ENCODE results near the gene MAP2K3.
A peak's percentile ranks its signal among the peaks of the same experiment; 100 is the strongest.
"Not testable (repeated sequence)": the region's sequence is repeated elsewhere in the genome, so short reads cannot be mapped to it uniquely, and the experiment has no call there.

Gene MAP2K3

DNA sequence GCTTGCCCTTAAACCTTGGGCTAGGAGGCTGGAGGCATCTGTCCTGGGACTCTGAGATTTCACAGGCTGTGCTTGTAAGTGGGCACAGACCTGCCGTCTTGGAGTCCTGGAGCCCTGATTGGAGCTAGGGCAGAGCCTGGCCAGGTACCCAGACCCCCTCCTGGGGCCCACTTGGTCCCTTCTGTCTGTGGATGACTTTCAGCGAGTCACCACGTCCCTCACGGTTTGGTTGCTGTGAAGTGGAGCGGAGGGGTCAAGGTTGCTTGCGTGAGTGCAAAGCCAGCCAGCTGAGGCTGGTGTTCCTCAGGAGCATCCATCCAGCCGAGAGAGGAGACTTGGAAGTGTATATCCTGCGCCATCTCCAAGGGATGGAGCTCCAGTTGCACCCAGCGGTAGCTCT, 36.5 kb downstream of the MAP2K3 start:
- H3K27me3 ChIP-seq (ENCODE audit: insufficient read depth, low read length); H3K79me2 ChIP-seq (ENCODE audit: control insufficient read depth, insufficient read depth, low read length, unreplicated experiment); H3K4me1 ChIP-seq (ENCODE audit: control insufficient read depth, insufficient read depth, low read length, unreplicated experiment); H3K27ac ChIP-seq (ENCODE audit: low read depth, low read length); H2AFZ ChIP-seq (ENCODE audit: low read length, unreplicated experiment); H3K36me3 ChIP-seq (ENCODE audit: insufficient read depth, low read length); H3K4me3 ChIP-seq (ENCODE audit: low read depth, low read length): not testable (repeated sequence)

DNA sequence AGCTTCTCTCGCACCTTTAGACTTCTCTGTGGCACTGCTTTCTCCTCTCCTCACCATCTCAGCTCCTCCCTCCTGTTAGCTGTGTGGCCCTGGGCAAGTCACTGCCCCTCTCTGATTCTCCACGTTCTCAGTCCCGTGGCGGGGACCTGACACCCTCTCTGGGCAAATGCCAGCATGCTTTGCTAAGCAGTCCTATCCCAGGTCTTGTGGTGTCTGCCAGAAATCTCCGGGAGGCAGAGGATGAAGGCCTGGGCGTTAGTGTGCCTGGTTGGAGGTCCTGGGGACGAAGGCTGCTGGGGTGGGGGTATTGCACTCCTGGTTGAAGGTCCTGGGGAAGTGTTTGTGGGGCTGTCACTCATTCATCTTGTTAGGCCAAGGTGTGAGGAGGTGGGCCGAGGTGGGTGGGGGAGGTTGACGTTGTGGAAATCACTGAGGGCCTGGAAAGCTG, 37.3 kb downstream of the MAP2K3 start:
- not testable (repeated sequence) for H3K27me3 ChIP-seq (ENCODE audit: insufficient read depth, low read length)

DNA sequence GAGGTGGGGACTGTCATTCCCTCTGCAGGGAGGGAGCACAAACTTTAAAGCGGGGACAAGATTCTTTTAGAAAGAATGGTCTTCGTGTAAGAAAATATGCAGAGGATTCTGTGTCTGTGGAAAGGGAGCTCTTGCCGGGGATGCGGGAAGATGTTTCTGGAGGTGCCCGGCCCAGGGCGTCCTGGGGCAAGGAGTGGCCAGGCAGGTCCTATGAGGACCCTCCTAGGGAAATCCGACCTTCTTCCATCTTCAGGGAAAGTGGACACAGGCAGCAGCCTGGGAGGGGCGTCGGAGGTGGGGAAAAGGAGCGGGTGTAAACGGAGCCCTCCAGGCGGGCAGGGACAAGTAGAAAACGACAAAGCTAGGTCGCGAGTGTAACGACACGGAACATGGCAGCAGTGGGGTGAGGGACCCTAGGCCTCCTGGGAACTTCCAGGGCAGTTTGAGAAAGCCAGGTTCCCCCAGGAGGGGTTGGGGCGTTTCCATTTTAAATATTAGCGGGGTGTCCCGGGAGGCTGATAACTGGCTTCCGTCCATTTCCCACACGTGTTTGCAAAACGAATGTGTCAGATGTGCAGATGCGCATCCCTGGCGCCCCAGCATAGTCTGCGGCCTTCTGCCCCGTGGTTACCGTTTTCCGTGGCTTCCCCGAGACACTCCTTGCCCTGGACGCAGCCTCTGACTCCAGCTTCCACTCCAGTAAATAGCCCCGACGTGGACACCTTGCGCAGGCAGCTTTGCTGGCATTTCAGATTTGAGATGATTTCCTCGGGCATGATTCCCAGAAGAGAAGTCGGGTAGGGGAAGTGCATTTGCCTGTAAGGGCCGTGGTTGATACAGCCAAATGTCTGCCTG, 39.0 kb downstream of the MAP2K3 start:
- not testable (repeated sequence) for H3K36me3 ChIP-seq (ENCODE audit: insufficient read depth, low read length); H3K79me2 ChIP-seq (ENCODE audit: control insufficient read depth, insufficient read depth, low read length, unreplicated experiment); H3K4me1 ChIP-seq (ENCODE audit: control insufficient read depth, insufficient read depth, low read length, unreplicated experiment); H3K27me3 ChIP-seq (ENCODE audit: insufficient read depth, low read length); H3K27ac ChIP-seq (ENCODE audit: low read depth, low read length)
- H2AFZ ChIP-seq (ENCODE audit: low read length, unreplicated experiment) = peak overlapping the region; percentile 38
- H3K4me3 ChIP-seq (ENCODE audit: low read depth, low read length) = peak overlapping the region; percentile 87

More for the DNA sequence above, 37.3 kb downstream of the MAP2K3 start:
- H3K79me2 ChIP-seq (ENCODE audit: control insufficient read depth, insufficient read depth, low read length, unreplicated experiment); H3K36me3 ChIP-seq (ENCODE audit: insufficient read depth, low read length); H2AFZ ChIP-seq (ENCODE audit: low read length, unreplicated experiment); H3K27ac ChIP-seq (ENCODE audit: low read depth, low read length); H3K4me3 ChIP-seq (ENCODE audit: low read depth, low read length); H3K4me1 ChIP-seq (ENCODE audit: control insufficient read depth, insufficient read depth, low read length, unreplicated experiment): not testable (repeated sequence)

- H3K4me1 ChIP-seq (ENCODE audit: control insufficient read depth, insufficient read depth, low read length, unreplicated experiment); H3K79me2 ChIP-seq (ENCODE audit: control insufficient read depth, insufficient read depth, low read length, unreplicated experiment); H3K4me3 ChIP-seq (ENCODE audit: low read depth, low read length); H3K27me3 ChIP-seq (ENCODE audit: insufficient read depth, low read length); H3K27ac ChIP-seq (ENCODE audit: low read depth, low read length); H2AFZ ChIP-seq (ENCODE audit: low read length, unreplicated experiment); H3K36me3 ChIP-seq (ENCODE audit: insufficient read depth, low read length): not testable (repeated sequence)
These were observed 40.2 kb downstream of the MAP2K3 start for GRCh38 chr17:21324741-21325140.

DNA sequence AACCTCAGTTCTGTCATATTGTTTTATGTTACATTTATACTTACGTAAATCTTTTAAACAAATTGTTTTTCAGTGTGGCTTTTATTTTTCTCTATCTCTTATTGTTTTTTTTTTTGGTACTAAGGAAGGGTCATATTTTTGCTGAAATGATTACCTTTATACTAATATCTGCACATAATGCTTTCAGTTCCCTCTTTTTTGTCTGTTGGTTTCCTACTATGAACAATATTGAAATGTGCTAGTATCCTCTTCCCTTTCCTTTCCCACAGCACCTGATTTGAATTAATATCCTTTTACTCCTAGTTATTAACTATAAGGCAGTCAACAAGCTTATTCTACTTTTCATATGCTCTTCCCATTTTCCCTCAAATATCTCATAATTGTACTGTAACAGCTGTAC, 43.4 kb downstream of the MAP2K3 start:
- H3K36me3 ChIP-seq (ENCODE audit: insufficient read depth, low read length); H3K27ac ChIP-seq (ENCODE audit: low read depth, low read length); H3K4me3 ChIP-seq (ENCODE audit: low read depth, low read length); H2AFZ ChIP-seq (ENCODE audit: low read length, unreplicated experiment); H3K79me2 ChIP-seq (ENCODE audit: control insufficient read depth, insufficient read depth, low read length, unreplicated experiment); H3K4me1 ChIP-seq (ENCODE audit: control insufficient read depth, insufficient read depth, low read length, unreplicated experiment): not testable (repeated sequence)
- H3K27me3 ChIP-seq (ENCODE audit: insufficient read depth, low read length) = peaks cover 11% of the 10 kb centered on the region; the same call in 1 of the 2 replicates

DNA sequence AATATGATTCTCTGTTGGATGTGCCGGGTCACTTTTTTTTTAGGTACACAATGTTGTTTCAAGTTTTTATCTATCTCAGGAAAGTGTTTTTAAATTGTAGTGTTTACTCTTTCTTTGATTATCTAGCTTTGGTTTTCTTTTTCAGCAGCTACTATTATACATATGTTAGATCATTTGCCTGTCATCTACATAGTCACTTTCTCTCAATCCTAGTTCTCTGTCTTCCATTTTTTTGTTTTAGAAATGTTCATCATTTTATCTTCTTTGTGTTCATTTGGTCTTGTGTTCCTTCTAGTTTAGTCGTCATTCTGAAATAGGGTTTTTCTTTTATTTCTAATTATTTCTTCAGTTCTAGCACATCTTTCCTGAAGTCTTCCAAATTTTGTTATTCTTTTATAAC, 44.3 kb downstream of the MAP2K3 start:
- not testable (repeated sequence) for H3K36me3 ChIP-seq (ENCODE audit: insufficient read depth, low read length); H3K4me1 ChIP-seq (ENCODE audit: control insufficient read depth, insufficient read depth, low read length, unreplicated experiment); H2AFZ ChIP-seq (ENCODE audit: low read length, unreplicated experiment); H3K4me3 ChIP-seq (ENCODE audit: low read depth, low read length); H3K27ac ChIP-seq (ENCODE audit: low read depth, low read length); H3K79me2 ChIP-seq (ENCODE audit: control insufficient read depth, insufficient read depth, low read length, unreplicated experiment)
- H3K27me3 ChIP-seq (ENCODE audit: insufficient read depth, low read length) = peaks cover 11% of the 10 kb centered on the region; the same call in 1 of the 2 replicates

- Histone ChIP-seq H3K36me3 (ENCODE audit: insufficient read depth, low read length) (no peaks in the 10 kb centered on the region), H3K27ac (ENCODE audit: low read depth, low read length) (no peak overlapping the region), H3K4me1 (ENCODE audit: control insufficient read depth, insufficient read depth, low read length, unreplicated experiment) (no peaks in the 10 kb centered on the region), H3K4me3 (ENCODE audit: low read depth, low read length) (no peak overlapping the region), H3K79me2 (ENCODE audit: control insufficient read depth, insufficient read depth, low read length, unreplicated experiment) (no peaks in the 10 kb centered on the region), H3K27me3 (ENCODE audit: insufficient read depth, low read length) (peaks cover 8% of the 10 kb centered on the region; the same call in 1 of the 2 replicates), H2AFZ (ENCODE audit: low read length, unreplicated experiment) (no peak overlapping the region)
These were observed 46.1 kb downstream of the MAP2K3 start for GRCh38 chr17:21330436-21331160.

DNA sequence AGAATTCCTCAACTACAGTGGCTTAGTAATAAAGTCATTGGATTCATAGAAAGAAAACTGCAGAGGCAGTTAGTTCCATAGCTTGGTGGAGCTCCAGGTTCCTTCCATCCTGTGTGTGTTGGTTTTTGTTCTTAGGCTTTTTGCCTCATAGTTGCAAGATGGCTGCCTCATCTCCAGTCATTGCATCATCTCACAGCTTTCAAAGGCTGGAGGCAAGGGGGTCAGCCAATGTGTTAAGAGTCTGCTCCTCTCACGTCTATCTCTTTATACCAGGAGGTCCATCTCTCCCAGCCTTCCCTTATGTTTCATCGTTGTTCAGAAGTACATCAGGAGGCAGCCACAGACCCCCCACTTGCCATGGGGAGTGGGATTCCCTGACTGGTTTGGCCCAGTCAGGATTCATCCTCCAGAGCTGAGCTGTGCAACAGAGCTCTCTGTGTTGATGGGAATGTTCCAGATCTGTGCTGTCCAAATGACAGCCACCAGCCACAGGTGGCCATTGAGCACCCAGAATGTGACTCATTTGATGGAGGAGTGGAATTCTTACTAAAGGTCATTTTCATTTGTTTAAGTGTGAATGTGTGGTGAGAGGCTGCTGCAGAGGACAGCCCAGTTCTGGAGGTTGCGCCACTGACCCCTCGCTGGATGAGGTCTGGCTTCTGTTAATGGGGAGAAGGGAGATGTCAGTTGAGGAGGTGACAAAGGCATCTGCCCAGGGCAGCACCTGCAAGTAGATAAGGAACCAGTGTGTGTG, 52.2 kb downstream of the MAP2K3 start:
- not testable (repeated sequence) for H3K4me3 ChIP-seq (ENCODE audit: low read depth, low read length); H3K36me3 ChIP-seq (ENCODE audit: insufficient read depth, low read length); H2AFZ ChIP-seq (ENCODE audit: low read length, unreplicated experiment); H3K4me1 ChIP-seq (ENCODE audit: control insufficient read depth, insufficient read depth, low read length, unreplicated experiment); H3K27ac ChIP-seq (ENCODE audit: low read depth, low read length); H3K79me2 ChIP-seq (ENCODE audit: control insufficient read depth, insufficient read depth, low read length, unreplicated experiment); H3K27me3 ChIP-seq (ENCODE audit: insufficient read depth, low read length)

- not testable (repeated sequence) for H3K36me3 ChIP-seq (ENCODE audit: insufficient read depth, low read length); H2AFZ ChIP-seq (ENCODE audit: low read length, unreplicated experiment); H3K4me1 ChIP-seq (ENCODE audit: control insufficient read depth, insufficient read depth, low read length, unreplicated experiment); H3K4me3 ChIP-seq (ENCODE audit: low read depth, low read length); H3K79me2 ChIP-seq (ENCODE audit: control insufficient read depth, insufficient read depth, low read length, unreplicated experiment); H3K27me3 ChIP-seq (ENCODE audit: insufficient read depth, low read length); H3K27ac ChIP-seq (ENCODE audit: low read depth, low read length)
These were observed 53.6 kb downstream of the MAP2K3 start for GRCh38 chr17:21337981-21338625.

GRCh38 chr17:21339011-21339410, 54.5 kb downstream of the MAP2K3 start:
- Histone ChIP-seq H3K27me3 (ENCODE audit: insufficient read depth, low read length) (no peaks in the 10 kb centered on the region), H3K4me1 (ENCODE audit: control insufficient read depth, insufficient read depth, low read length, unreplicated experiment) (no peaks in the 10 kb centered on the region), H3K27ac (ENCODE audit: low read depth, low read length) (no peak overlapping the region), H2AFZ (ENCODE audit: low read length, unreplicated experiment) (no peak overlapping the region), H3K79me2 (ENCODE audit: control insufficient read depth, insufficient read depth, low read length, unreplicated experiment) (no peaks in the 10 kb centered on the region), H3K4me3 (ENCODE audit: low read depth, low read length) (no peak overlapping the region), H3K36me3 (ENCODE audit: insufficient read depth, low read length) (no peaks in the 10 kb centered on the region)
